Left lung (tissue), 10 donors: ENCODE data around the gene SPEG. TPM values are rescaled to one million over a fixed set of nuclear protein-coding genes. Genes with fewer than 3 reads are reported as not detected.

Experiments used
- ATAC-seq: fragments of 200-7000 bp; cut with Tn5 transposase; one replicate; pipeline ENCODE4 v1.9.1; 2020; ENCODE audit warnings: moderate library complexity
- DNase-seq, 4 donors: peaks; one replicate each; pipeline ENCODE4 v3.0.0-alpha.2; 2013 to 2020
- H3K27ac ChIP-seq, 2 donors: fragments of 200-600 bp; sonication (generic) in 1 of 2; one replicate each; pipeline versions ENCODE4 v1.5.0 to v1.8.0; 2020 to 2021
- H3K27me3 ChIP-seq, 2 donors: fragments of 200-600 bp; sonication (generic) in 1 of 2; one replicate each; pipeline versions ENCODE4 v1.5.0 to v1.8.0; 2020 to 2021
- H3K36me3 ChIP-seq, 2 donors: fragments of 200-600 bp; sonication (generic) in 1 of 2; one replicate each; pipeline versions ENCODE4 v1.5.0 to v1.8.0; 2020 to 2021
- H3K4me1 ChIP-seq, 2 donors: fragments of 200-600 bp; one replicate each; pipeline ENCODE4 v1.8.0; 2021
- H3K4me3 ChIP-seq, 2 donors: fragments of 200-600 bp; sonication (generic) in 1 of 2; one replicate each; pipeline versions ENCODE4 v1.5.0 to v1.8.0; 2020 to 2021; ENCODE audit warnings: mild to moderate bottlenecking in 1 of 2
- H3K9me3 ChIP-seq, 2 donors: fragments of 200-600 bp; sonication (generic) in 1 of 2; one replicate each; pipeline versions ENCODE4 v1.5.0 to v1.8.0; 2020 to 2021
- intact Hi-C, 2 donors: fragments of 100-400 bp; cut with DNase I; formaldehyde crosslinking; loops; one replicate each; pipeline versions ENCODE4 v1.11.2 to v1.14.2; 2022
- polyA plus RNA-seq, 6 donors: library from polyadenylated mRNA; unstranded; fragments of 120-200 nt; gene quantifications; one replicate each; pipeline ENCODE4 v1.2.1, GENCODE V29; 2013; ENCODE audit not compliant: insufficient read length in 6 of 6
- total RNA-seq, 2 donors: library from RNA; stranded (reverse); fragmentation: NEBNext Ultra II Directional; extraction: Animal tissue kit (Norgen Biotek cat#: 25700); gene quantifications; one replicate each; pipeline ENCODE4 v1.2.1, GENCODE V29; 2021
- TF ChIP-seq, protein P1 (sequence below), 2 donors: fragments of 200-600 bp; sonication (generic) in 1 of 2; IDR thresholded peaks; one replicate each; pipeline versions ENCODE4 v1.5.0 to v1.8.0; 2021; ENCODE audit warnings: antibody characterized with exemption in 2 of 2
- donor health status: DM: no; HTN: yes; CAD: no.
- donor health status: DM: no; HTN: no; CAD: no.

The SPEG gene
- total and polyA plus RNA-seq, 8 donors, result 7.3 to 34.2 (median 25.1) TPM

DNA sequence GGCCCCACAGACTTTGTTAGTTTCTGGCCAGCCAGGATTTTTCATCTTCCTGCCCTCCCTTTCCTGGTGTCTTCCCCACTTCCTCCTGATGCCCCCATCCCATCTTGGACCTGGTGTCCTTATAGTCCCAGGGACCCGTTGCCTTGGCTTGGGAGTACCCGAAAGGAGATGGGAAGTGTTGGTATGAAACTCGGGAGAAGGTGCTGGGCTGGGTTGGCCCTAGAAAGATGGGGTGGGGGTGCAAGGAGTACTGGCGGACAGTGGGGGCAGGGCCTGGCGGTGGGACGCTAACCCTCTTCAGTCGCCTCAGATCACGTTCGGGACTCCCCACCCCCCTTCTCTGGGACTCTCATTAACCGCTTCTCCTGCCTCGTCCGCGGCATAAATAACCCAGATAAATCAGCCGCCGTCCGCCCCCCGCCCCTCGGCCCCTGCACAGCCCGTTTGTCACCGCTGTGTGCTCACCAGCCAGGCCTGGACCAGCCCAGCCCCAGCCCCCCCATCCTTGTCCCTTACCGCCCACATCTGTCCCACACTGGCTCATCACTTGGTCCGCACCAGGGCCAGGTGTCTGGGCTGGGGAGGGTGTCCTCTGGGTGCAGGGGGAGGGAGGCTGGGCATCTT is 76.0 kb downstream of the SPEG start:
- Histone ChIP-seq H3K9me3 (no peaks in the 10 kb centered on the region), H3K4me1 (peaks cover 0 to 17% of the 10 kb centered on the region in 2 donors), H3K36me3 (peaks cover 0 to 26% of the 10 kb centered on the region in 2 donors), H3K27me3 (peaks cover 39 to 79% of the 10 kb centered on the region in 2 donors), H3K4me3 (no peak overlapping the region), H3K27ac (no peak overlapping the region)
- TF ChIP-seq, protein P1, sequence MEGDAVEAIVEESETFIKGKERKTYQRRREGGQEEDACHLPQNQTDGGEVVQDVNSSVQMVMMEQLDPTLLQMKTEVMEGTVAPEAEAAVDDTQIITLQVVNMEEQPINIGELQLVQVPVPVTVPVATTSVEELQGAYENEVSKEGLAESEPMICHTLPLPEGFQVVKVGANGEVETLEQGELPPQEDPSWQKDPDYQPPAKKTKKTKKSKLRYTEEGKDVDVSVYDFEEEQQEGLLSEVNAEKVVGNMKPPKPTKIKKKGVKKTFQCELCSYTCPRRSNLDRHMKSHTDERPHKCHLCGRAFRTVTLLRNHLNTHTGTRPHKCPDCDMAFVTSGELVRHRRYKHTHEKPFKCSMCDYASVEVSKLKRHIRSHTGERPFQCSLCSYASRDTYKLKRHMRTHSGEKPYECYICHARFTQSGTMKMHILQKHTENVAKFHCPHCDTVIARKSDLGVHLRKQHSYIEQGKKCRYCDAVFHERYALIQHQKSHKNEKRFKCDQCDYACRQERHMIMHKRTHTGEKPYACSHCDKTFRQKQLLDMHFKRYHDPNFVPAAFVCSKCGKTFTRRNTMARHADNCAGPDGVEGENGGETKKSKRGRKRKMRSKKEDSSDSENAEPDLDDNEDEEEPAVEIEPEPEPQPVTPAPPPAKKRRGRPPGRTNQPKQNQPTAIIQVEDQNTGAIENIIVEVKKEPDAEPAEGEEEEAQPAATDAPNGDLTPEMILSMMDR (IDR thresholded peaks at IDR 0.05), result no peak
- intact Hi-C loops, result no loop called here
- ATAC-seq (no peak), DNase-seq (peak in 1 of 4 donors; percentile 54)

DNA sequence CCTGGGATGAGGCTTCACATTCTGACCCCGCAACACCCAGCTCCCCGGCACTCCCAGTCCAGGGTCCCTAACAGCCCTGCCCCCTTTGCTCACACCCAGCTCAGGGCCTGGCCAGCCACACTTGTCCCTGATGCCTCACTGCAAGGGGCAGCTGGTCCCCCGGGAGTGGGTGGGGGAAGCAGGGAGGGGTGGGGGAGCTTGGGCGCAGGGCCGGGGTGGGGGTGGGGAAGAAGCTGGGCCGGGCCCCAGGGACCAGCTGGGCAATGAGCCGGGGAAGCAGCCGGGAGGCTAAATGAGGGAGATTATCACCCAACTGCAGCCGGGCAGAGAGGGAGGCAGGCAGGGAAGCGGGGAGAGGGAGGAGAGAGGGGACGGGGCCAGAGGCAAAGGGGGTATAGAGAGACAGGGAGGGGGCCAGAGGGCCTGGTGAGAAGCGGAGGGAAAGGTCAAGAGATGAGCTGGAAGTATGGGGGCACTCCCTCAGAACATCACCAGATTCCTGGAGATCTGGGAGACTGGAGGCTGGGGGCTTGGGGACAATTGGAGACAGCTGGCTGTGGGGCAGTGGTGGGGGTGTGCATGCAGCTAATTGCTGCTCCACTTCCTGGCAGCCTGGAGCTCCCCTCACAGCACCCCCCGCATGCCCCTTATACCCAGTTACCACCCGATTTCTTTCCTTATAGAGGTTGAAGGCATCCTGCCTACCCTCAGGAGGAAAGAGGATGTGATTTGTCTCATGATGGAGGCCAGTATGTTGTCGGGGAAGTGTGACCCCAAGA is 77.1 kb downstream of the SPEG start:
- TF ChIP-seq, protein P1 (IDR thresholded peaks at IDR 0.05), result no peak
- H3K4me1 ChIP-seq, result peaks cover 0 to 17% of the 10 kb centered on the region in 2 donors
- H3K9me3 ChIP-seq, result no peaks in the 10 kb centered on the region
- H3K27ac ChIP-seq, result no peak overlapping the region
- H3K27me3 ChIP-seq, result peaks cover 43 to 90% of the 10 kb centered on the region in 2 donors
- ATAC-seq, result no peak
- DNase-seq, result peak in 1 of 4 donors; percentile 45
- intact Hi-C loops, result no loop called here
- no peak overlapping the region for H3K4me3 ChIP-seq
- H3K36me3 ChIP-seq, result peaks cover 0 to 15% of the 10 kb centered on the region in 2 donors

DNA sequence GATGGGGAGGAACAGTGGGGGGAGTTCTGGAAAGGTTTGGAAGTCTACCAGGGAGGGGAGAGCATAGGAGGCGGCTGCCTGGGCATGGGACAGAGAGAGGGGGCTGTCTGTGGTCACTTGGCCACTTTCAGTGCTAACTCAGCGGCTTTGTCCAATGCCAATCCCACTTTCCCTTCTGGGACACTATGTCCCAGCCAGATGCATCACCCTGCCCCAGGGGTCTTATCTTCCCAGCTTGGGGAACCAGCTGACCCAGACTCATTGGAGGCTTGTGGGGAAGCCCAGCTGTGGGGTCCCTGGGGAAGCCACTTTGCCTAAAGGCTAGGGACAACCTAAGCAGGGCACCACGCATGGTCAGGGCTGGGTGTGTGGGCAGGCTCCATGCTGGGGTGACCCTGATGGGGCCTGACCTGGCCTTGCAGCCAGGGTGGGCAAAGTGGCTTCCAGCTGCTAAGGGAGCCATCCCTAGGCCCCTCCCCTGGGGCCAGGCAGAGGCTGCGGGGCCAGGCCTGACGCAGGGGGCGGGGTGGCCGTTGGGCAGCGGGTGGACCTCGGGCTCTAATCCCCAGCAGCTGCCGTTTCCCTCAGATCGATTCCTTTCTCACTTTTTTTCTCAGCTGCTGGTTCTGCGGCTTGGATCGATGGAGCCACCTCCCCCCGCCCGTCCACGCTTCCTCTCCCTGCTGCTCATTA is 78.0 kb downstream of the SPEG start:
- Histone ChIP-seq H3K27ac (no peak overlapping the region), H3K36me3 (peaks cover 0 to 6% of the 10 kb centered on the region in 2 donors), H3K27me3 (peaks cover 43 to 99% of the 10 kb centered on the region in 2 donors), H3K9me3 (no peaks in the 10 kb centered on the region), H3K4me3 (no peak overlapping the region), H3K4me1 (peaks cover 0 to 17% of the 10 kb centered on the region in 2 donors)
- no peak for ATAC-seq
- TF ChIP-seq, protein P1 (IDR thresholded peaks at IDR 0.05), result no peak
- peak in 1 of 4 donors; percentile 62 for DNase-seq
- intact Hi-C loops, result no loop called here

DNA sequence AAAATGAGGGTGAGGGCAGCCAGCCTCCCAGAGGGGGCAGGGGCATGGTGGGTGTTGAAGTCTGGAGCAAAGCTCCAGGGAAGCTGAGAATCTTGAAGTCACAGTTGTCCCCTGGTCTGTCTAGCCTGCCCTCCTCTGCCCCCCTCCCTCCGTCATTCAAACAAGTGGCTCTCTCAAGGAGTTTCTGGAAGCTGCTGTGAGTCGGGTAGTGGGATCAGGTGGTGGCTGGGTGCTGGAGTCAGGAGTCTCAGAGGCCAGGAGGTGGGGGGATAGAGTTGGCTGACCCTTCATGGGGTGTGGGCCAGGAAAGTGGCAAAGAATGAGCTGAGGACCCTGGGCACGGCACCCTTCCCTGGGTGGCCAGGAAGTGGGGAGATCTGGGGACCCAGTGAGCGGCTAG is 79.1 kb downstream of the SPEG start:
- TF ChIP-seq, protein P1 (IDR thresholded peaks at IDR 0.05), result no peak
- H3K4me3 ChIP-seq, result no peak overlapping the region
- intact Hi-C loops, result no loop called here
- H3K9me3 ChIP-seq, result no peaks in the 10 kb centered on the region
- ATAC-seq (peak; percentile 32), DNase-seq (no peak)
- H3K27ac ChIP-seq, result no peak overlapping the region
- H3K27me3 ChIP-seq, result peaks cover 43 to 100% of the 10 kb centered on the region in 2 donors
- peaks cover 0 to 17% of the 10 kb centered on the region in 2 donors for H3K4me1 ChIP-seq
- H3K36me3 ChIP-seq, result no peaks in the 10 kb centered on the region
